Erythroblast (primary cell): ENCODE measurements around the gene SUCO.

ENCODE experiments used
- DNase-seq, 2 experiments: peaks; one replicate each; lab custom pipeline; 2025; lab: John Stamatoyannopoulos, UW
- GATA1 ChIP-seq: IDR thresholded peaks from 2 replicates; pipeline ENCODE4 v1.6.1; 2011; ENCODE audit warnings: low read depth, mild to moderate bottlenecking, control low read depth, low read length, moderate library complexity
- POLR2A ChIP-seq: IDR thresholded peaks from 2 replicates; pipeline ENCODE4 v1.6.1; 2011; ENCODE audit warnings: mild to moderate bottlenecking, low read length

Gene SUCO

GRCh38 chr1:172532700-172533512 is at the start of gene SUCO:
Gene SUCO, plus strand, starts transcription at chr1:172533150. Its CDS starts 286 bp downstream, at chr1:172533436.
- peak; percentile 81 for TF ChIP-seq POLR2A
- no peak for TF ChIP-seq GATA1
- peak; percentile 100 for DNase-seq

- TF ChIP-seq GATA1 = no peak
- TF ChIP-seq POLR2A = no peak
- no peak for DNase-seq
Observed at GRCh38 chr1:172483448-172483847, 49.5 kb upstream of the SUCO start.

- TF ChIP-seq POLR2A (no peak), GATA1 (no peak)
- DNase-seq = no peak
Observed at GRCh38 chr1:172484252-172484651, 48.7 kb upstream of the SUCO start.

GRCh38 chr1:172485626-172486025 is 47.3 kb upstream of the SUCO start:
- TF ChIP-seq POLR2A (no peak), GATA1 (no peak)
- DNase-seq = peak in 1 of 2 experiments; percentile 53

GRCh38 chr1:172486805-172487454 is 46.0 kb upstream of the SUCO start:
- TF ChIP-seq POLR2A (no peak), GATA1 (no peak)
- DNase-seq = peak in 1 of 2 experiments; percentile 27

- DNase-seq = no peak
- TF ChIP-seq GATA1 (no peak), POLR2A (no peak)
Observed at GRCh38 chr1:172487550-172487949, 45.4 kb upstream of the SUCO start.

- TF ChIP-seq GATA1 (no peak), POLR2A (no peak)
- no peak for DNase-seq
Observed at GRCh38 chr1:172488393-172488792, 44.6 kb upstream of the SUCO start.

GRCh38 chr1:172489847-172490246 is 43.1 kb upstream of the SUCO start:
- no peak for TF ChIP-seq GATA1
- TF ChIP-seq POLR2A = no peak
- DNase-seq = no peak

- TF ChIP-seq POLR2A (no peak), GATA1 (no peak)
- DNase-seq = no peak
Observed at GRCh38 chr1:172492421-172492820, 40.5 kb upstream of the SUCO start.

- DNase-seq = no peak
- no peak for TF ChIP-seq GATA1
- TF ChIP-seq POLR2A = no peak
Observed at GRCh38 chr1:172494166-172494565, 38.8 kb upstream of the SUCO start.

GRCh38 chr1:172496127-172496526 is 36.8 kb upstream of the SUCO start:
- DNase-seq = peak; percentile 49 to 61

- no peak for DNase-seq
- TF ChIP-seq POLR2A (no peak), GATA1 (no peak)
Observed at GRCh38 chr1:172496678-172497077, 36.3 kb upstream of the SUCO start.

- no peak for DNase-seq
- TF ChIP-seq GATA1 = no peak
Observed at GRCh38 chr1:172497230-172497629, 35.7 kb upstream of the SUCO start.

GRCh38 chr1:172498857-172499256 is 34.1 kb upstream of the SUCO start:
- DNase-seq = no peak
- TF ChIP-seq GATA1 = no peak
- no peak for TF ChIP-seq POLR2A
